Chondrocyte (in vitro differentiated cells): ENCODE data around the gene ERG. TPM values are rescaled to one million over a fixed set of nuclear protein-coding genes. Genes with fewer than 3 reads are reported as not detected.

Experiments
- DNase-seq: peaks from one replicate; pipeline ENCODE4 v3.0.0; 2021; ENCODE audit warnings: mixed read lengths, low spot score
- H3K27ac Mint-ChIP-seq: one replicate; pipeline ENCODE4 v1.8.0; 2021; ENCODE audit warnings: mild to moderate bottlenecking, moderate library complexity, mixed read lengths; ENCODE audit not compliant: unreplicated experiment
- H3K27me3 Mint-ChIP-seq: 2 replicates; pipeline ENCODE4 v1.8.0; 2021; ENCODE audit warnings: low read depth, mixed read lengths
- H3K36me3 Mint-ChIP-seq: 2 replicates; pipeline ENCODE4 v1.8.0; 2021; ENCODE audit warnings: low read depth, mixed read lengths
- H3K4me1 Mint-ChIP-seq: 2 replicates; pipeline ENCODE4 v1.8.0; 2021; ENCODE audit warnings: low read depth, mild to moderate bottlenecking, mixed read lengths
- H3K4me3 Mint-ChIP-seq: one replicate; pipeline ENCODE4 v1.8.0; 2021; ENCODE audit warnings: mild to moderate bottlenecking, moderate library complexity, mixed read lengths; ENCODE audit not compliant: unreplicated experiment
- H3K9me3 Mint-ChIP-seq: 2 replicates; pipeline ENCODE4 v1.8.0; 2021; ENCODE audit warnings: low read depth, mixed read lengths
- total RNA-seq: library from RNA; stranded (reverse); gene quantifications from 3 replicates; pipeline ENCODE4 v1.2.1, GENCODE V29; 2021
- TF ChIP-seq, protein P1 (sequence below): fragments of 200-600 bp; sonication (generic); IDR thresholded peaks from 2 replicates; pipeline ENCODE4 v1.5.0; 2021; ENCODE audit warnings: antibody characterized with exemption, mild to moderate bottlenecking, moderate library complexity

The ERG gene
- total RNA-seq, 1 donor from 2014 or later: 33.4 TPM

DNA sequence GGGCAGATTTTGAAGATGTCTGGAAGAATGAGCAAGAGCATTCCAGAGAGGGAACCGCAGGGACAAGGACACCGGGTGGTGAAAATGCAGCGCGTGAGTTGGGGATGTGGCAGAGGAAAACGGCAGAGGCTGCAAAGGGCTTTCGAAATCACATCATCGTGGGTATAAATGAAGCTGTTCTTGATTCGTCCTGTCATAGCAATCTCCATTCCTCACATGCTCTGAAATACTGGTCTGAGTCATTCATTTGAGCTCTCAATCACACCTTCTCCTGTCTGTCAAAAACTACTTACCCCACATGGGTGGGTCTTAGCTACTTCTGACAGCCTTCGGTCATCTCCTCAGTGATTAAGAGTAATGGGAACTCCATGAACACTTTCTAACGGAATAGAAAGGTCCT is 81.5 kb downstream of the ERG start:
- no peaks in the 10 kb centered on the region for H3K27me3 Mint-ChIP-seq
- H3K36me3 Mint-ChIP-seq: peaks cover 22% of the 10 kb centered on the region
- TF ChIP-seq, protein P1, sequence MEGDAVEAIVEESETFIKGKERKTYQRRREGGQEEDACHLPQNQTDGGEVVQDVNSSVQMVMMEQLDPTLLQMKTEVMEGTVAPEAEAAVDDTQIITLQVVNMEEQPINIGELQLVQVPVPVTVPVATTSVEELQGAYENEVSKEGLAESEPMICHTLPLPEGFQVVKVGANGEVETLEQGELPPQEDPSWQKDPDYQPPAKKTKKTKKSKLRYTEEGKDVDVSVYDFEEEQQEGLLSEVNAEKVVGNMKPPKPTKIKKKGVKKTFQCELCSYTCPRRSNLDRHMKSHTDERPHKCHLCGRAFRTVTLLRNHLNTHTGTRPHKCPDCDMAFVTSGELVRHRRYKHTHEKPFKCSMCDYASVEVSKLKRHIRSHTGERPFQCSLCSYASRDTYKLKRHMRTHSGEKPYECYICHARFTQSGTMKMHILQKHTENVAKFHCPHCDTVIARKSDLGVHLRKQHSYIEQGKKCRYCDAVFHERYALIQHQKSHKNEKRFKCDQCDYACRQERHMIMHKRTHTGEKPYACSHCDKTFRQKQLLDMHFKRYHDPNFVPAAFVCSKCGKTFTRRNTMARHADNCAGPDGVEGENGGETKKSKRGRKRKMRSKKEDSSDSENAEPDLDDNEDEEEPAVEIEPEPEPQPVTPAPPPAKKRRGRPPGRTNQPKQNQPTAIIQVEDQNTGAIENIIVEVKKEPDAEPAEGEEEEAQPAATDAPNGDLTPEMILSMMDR: no peak
- peaks cover 45% of the 10 kb centered on the region for H3K4me1 Mint-ChIP-seq
- H3K9me3 Mint-ChIP-seq: peaks cover 6% of the 10 kb centered on the region
- no peak for DNase-seq
- H3K27ac Mint-ChIP-seq: peak overlapping the region; percentile 22
- H3K4me3 Mint-ChIP-seq: no peak overlapping the region

DNA sequence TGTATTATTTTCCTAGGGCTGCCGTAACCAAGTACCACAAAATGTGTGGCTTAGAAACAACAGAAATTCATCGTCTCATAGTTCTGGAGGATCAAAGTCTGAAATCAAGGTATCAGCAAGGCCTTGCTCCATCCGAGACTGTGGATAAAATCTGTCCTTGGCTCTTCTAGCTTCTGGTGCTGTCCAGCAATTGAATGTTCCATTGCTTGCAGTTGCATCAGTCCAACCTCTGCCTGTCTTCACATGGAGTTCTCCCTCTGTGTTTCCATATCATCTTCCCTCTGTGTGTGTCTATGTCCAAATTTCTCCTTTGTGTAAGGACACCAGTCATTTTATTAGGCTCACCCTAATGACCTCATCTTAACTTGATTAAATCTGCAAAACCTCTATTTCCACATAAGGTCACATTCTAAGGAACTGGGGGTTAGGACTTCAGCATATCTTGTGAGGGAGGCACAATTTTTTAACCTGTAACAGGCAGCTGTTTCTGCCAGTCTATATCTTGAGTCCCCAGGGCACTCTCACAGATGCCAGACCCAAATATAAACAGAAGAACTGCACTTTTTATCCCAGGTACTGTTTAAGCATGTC is 84.2 kb downstream of the ERG start:
- no peak overlapping the region for H3K4me3 Mint-ChIP-seq
- TF ChIP-seq, protein P1: no peak
- H3K4me1 Mint-ChIP-seq: peaks cover 49% of the 10 kb centered on the region
- peak overlapping the region; percentile 46 for H3K27ac Mint-ChIP-seq
- H3K27me3 Mint-ChIP-seq: no peaks in the 10 kb centered on the region
- H3K9me3 Mint-ChIP-seq: peaks cover 7% of the 10 kb centered on the region
- no peak for DNase-seq
- H3K36me3 Mint-ChIP-seq: peaks cover 15% of the 10 kb centered on the region

DNA sequence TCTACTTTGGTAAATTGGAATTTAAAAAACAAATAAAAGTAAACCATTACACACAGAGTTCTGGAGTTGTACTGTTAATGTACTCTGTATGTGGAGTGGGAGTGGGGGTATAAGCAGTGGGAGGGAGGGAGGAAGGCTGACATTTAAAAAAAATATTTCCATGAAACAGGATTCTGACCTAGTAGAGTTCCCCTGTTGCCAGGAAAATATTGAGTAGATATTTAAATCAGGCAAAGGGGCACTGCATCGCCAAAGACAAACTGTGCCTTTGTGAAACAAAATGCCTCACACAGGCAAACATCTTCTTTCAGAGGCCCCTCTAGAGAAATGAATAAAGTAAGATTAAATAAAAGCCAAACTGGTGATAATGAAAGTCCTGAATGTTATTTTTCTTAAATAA is 87.8 kb downstream of the ERG start:
- Mint-ChIP-seq H3K9me3 (peaks cover 7% of the 10 kb centered on the region), H3K27me3 (no peaks in the 10 kb centered on the region), H3K36me3 (peaks cover 10% of the 10 kb centered on the region), H3K4me3 (no peak overlapping the region), H3K4me1 (peaks cover 36% of the 10 kb centered on the region), H3K27ac (peak overlapping the region; percentile 45)
- DNase-seq: no peak
- TF ChIP-seq, protein P1: no peak

DNA sequence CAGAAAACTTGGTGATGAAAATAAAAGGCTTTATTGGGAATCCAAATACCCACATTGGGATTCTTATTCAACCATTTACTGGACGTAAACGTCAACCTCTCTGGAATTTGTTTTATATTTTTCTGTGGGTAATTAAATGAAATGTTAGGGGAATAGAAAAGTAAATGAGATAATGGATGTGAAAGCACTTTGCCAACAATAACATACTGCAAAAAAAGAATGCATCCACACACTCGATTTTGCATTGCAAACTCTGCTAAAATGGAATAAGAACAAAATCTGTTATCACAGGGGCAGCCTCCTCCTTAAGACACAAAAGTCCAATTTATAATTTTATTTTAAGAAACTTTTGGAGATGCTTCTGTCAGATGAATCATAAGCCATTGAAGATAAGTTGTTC is 88.4 kb downstream of the ERG start:
- peaks cover 7% of the 10 kb centered on the region for H3K9me3 Mint-ChIP-seq
- H3K27ac Mint-ChIP-seq: no peak overlapping the region
- no peaks in the 10 kb centered on the region for H3K27me3 Mint-ChIP-seq
- H3K4me1 Mint-ChIP-seq: peaks cover 30% of the 10 kb centered on the region
- H3K4me3 Mint-ChIP-seq: no peak overlapping the region
- TF ChIP-seq, protein P1: no peak
- peaks cover 8% of the 10 kb centered on the region for H3K36me3 Mint-ChIP-seq
- no peak for DNase-seq

DNA sequence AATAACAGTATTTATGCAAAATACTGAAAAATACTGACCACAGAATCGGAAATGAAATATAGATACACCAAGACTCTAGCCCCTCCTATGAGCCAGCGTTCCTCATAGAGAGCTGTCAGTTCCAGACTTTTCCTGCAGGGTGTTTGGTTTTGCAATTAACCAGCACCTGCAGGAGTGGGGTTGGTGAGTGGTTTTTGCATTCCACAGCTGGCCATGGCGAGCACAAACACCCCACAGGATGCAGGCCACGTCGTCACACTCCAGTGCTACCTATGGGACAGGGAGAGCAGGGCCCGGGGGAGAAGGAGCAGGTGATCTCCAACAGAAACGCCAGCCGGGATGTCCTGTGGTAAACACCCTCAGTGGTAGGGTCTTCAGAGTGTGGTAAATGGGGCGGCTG is 94.1 kb downstream of the ERG start:
- H3K4me3 Mint-ChIP-seq: no peak overlapping the region
- no peak overlapping the region for H3K27ac Mint-ChIP-seq
- no peak for DNase-seq
- no peaks in the 10 kb centered on the region for H3K27me3 Mint-ChIP-seq
- peaks cover 22% of the 10 kb centered on the region for H3K36me3 Mint-ChIP-seq
- TF ChIP-seq, protein P1: no peak
- H3K4me1 Mint-ChIP-seq: peaks cover 5% of the 10 kb centered on the region
- no peaks in the 10 kb centered on the region for H3K9me3 Mint-ChIP-seq
